ENCODE results near the gene STPG2.

DNA sequence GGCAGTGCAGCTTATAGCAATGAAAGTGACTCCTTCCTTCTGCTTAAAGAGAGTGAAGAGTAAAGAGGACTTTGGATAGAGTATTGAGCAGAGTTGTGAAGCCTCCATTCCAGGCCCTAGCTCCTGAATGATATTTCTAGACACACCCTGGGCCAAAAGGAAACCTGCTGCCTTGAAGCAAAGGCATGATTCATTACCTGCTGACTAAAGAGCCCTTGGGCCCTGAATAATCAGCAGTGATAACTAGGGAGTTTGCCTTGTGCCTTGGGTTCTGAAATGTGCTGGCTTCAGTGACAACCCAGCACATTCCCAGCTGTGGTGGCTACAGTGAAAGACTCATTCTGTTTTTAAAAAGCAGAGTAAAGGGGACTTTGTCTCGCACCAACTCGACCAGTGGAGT, 49.2 kb downstream of the STPG2 start:
- no peak for TF ChIP-seq ETV6 (conservative IDR thresholded peaks at IDR 0.05 in 1 of 2, IDR thresholded peaks at IDR 0.05 in 1 of 2; ENCODE audit: borderline replicate concordance in 1 of 2, low read depth in 1 of 2)
- TF ChIP-seq CBX5 (IDR thresholded peaks at IDR 0.05; ENCODE audit: low read depth) = no peak
- no peak for TF ChIP-seq SUPT20H (IDR thresholded peaks at IDR 0.05; ENCODE audit: borderline replicate concordance, control insufficient read depth, low read depth, low read length)
- TF ChIP-seq SIN3A (IDR thresholded peaks at IDR 0.05; ENCODE audit: low read depth, low read length) = no peak
- TF ChIP-seq HDAC6 (IDR thresholded peaks at IDR 0.05; ENCODE audit: unreplicated experiment) = no peak
- TF ChIP-seq HDGF (IDR thresholded peaks at IDR 0.05) = no peak
- no peak for TF ChIP-seq NR2F1 (conservative IDR thresholded peaks at IDR 0.05)
- no peak for TF ChIP-seq CTCF (IDR thresholded peaks at IDR 0.05 in 2 of 3, conservative IDR thresholded peaks at IDR 0.05 in 1 of 3; ENCODE audit: control insufficient read depth in 2 of 3, extremely low read depth in 1 of 3, insufficient read depth in 1 of 3, low read depth in 3 of 3, low read length in 3 of 3)
- no peak for TF ChIP-seq RAD21 (IDR thresholded peaks at IDR 0.05; ENCODE audit: insufficient read depth, low read depth, low read length)
- TF ChIP-seq SMC3 (IDR thresholded peaks at IDR 0.05; ENCODE audit: borderline replicate concordance, low read length) = no peak
- no peak for TF ChIP-seq EZH2 (IDR thresholded peaks at IDR 0.05; ENCODE audit: borderline replicate concordance, control insufficient read depth, low read depth, low read length)
- TF ChIP-seq REST (IDR thresholded peaks at IDR 0.05; ENCODE audit: low read depth, low read length) = no peak
- TF ChIP-seq ZNF207 (IDR thresholded peaks at IDR 0.05; ENCODE audit: borderline replicate concordance) = no peak
- no peak for TF ChIP-seq RFX5 (IDR thresholded peaks at IDR 0.05; ENCODE audit: low read depth, low read length)
